Cerebellar cortex (tissue), 1 donor: ENCODE data around the gene FOXL1.
A peak's percentile ranks its signal among the peaks of the same experiment; 100 is the strongest.

Source experiments
- DNase-seq: peaks from one replicate; pipeline ENCODE4 v3.0.0-alpha.2; 2015; ENCODE audit warnings: low spot score

FOXL1 gene

GRCh38 chr16:86578061-86578599 is at the start of gene FOXL1:
FOXL1 (plus strand) TSS chr16:86578549; CDS start chr16:86578724, 175 bp downstream.
- DNase-seq = no peak

- no peak for DNase-seq
These were observed 49.2 kb upstream of the FOXL1 start for GRCh38 chr16:86529160-86529559.

- no peak for DNase-seq
These were observed 47.8 kb upstream of the FOXL1 start for GRCh38 chr16:86530251-86531190.

- DNase-seq = peak; percentile 33
These were observed 47.2 kb upstream of the FOXL1 start for GRCh38 chr16:86531191-86531545.

GRCh38 chr16:86531641-86532525 is 46.5 kb upstream of the FOXL1 start:
- DNase-seq = no peak

GRCh38 chr16:86532526-86532815 is 45.9 kb upstream of the FOXL1 start:
- no peak for DNase-seq

- DNase-seq = no peak
These were observed 45.3 kb upstream of the FOXL1 start for GRCh38 chr16:86533076-86533475.

GRCh38 chr16:86533767-86534351 is 44.5 kb upstream of the FOXL1 start:
- no peak for DNase-seq

GRCh38 chr16:86534779-86535615 is 43.4 kb upstream of the FOXL1 start:
- DNase-seq = no peak

- DNase-seq = no peak
These were observed 41.7 kb upstream of the FOXL1 start for GRCh38 chr16:86536621-86537020.

- no peak for DNase-seq
These were observed 40.9 kb upstream of the FOXL1 start for GRCh38 chr16:86537486-86537885.

GRCh38 chr16:86538196-86538780 is 40.1 kb upstream of the FOXL1 start:
- DNase-seq = no peak

GRCh38 chr16:86540894-86541293 is 37.5 kb upstream of the FOXL1 start:
- no peak for DNase-seq

GRCh38 chr16:86541560-86541959 is 36.8 kb upstream of the FOXL1 start:
- DNase-seq = no peak

GRCh38 chr16:86542756-86543750 is 35.3 kb upstream of the FOXL1 start:
- no peak for DNase-seq

GRCh38 chr16:86545481-86545880 is 32.9 kb upstream of the FOXL1 start:
- DNase-seq = no peak

- DNase-seq = no peak
These were observed 32.3 kb upstream of the FOXL1 start for GRCh38 chr16:86545954-86546637.

GRCh38 chr16:86546638-86547013 is 31.7 kb upstream of the FOXL1 start:
- no peak for DNase-seq

- no peak for DNase-seq
These were observed 31.1 kb upstream of the FOXL1 start for GRCh38 chr16:86547286-86547685.
